Stomach (tissue), 4 donors: ENCODE results near the gene CCDC88C.

Experiments used
- CTCF ChIP-seq, 7 experiments: fragments of 450-650 bp in 4 of 7; fragments of 200-600 bp in 3 of 7; sonication (generic) in 3 of 7; IDR thresholded peaks; one replicate each; pipeline ENCODE4 v1.5.1; 2016 to 2019; ENCODE audit warnings: antibody characterized with exemption in 7 of 7, control low read depth in 2 of 7, mild to moderate bottlenecking in 1 of 7
- EP300 ChIP-seq: sonication (generic); formaldehyde crosslinking; IDR thresholded peaks from one replicate; pipeline ENCODE4 v1.6.1; 2017; ENCODE audit warnings: antibody characterized with exemption
- POLR2A ChIP-seq, 4 donors: fragments of 450-650 bp; IDR thresholded peaks; one replicate each; pipeline ENCODE4 v1.6.1; 2016; ENCODE audit warnings: antibody characterized with exemption in 4 of 4, control low read depth in 2 of 4, mild to moderate bottlenecking in 1 of 4, moderate library complexity in 1 of 4

GRCh38 chr14:91410771-91411536 is 6.7 kb downstream of the CCDC88C start:
- TF ChIP-seq CTCF (IDR thresholded peaks at IDR 0.05), result no peak
- no peak for TF ChIP-seq POLR2A (IDR thresholded peaks at IDR 0.05)
- no peak for TF ChIP-seq EP300
